Mesodermal cell (in vitro differentiated cells): Measurements from ENCODE around the gene CHAF1B.

Source experiments
- H3K27ac ChIP-seq: 2 replicates; pipeline ENCODE4 v1.7.0; 2013; ENCODE audit warnings: mild to moderate bottlenecking, low read depth, low read length, moderate library complexity; ENCODE audit not compliant: severe bottlenecking
- H3K36me3 ChIP-seq: 2 replicates; pipeline ENCODE4 v1.7.1; 2013; ENCODE audit warnings: mild to moderate bottlenecking, low read length, moderate library complexity; ENCODE audit not compliant: control insufficient read depth, insufficient read depth
- H3K4me1 ChIP-seq: one replicate; pipeline ENCODE4 v1.7.1; 2013; ENCODE audit warnings: mild to moderate bottlenecking, low read length; ENCODE audit not compliant: insufficient read depth, control insufficient read depth, poor library complexity, severe bottlenecking
- H3K4me3 ChIP-seq: 2 replicates; pipeline ENCODE4 v1.7.0; 2013; ENCODE audit warnings: low read length, control low read depth, mild to moderate bottlenecking; ENCODE audit not compliant: insufficient read depth, poor library complexity, severe bottlenecking; ENCODE audit errors: extremely low read depth
- H3K9me3 ChIP-seq: 2 replicates; pipeline ENCODE4 v1.7.1; 2013; ENCODE audit warnings: mild to moderate bottlenecking, low read length, moderate library complexity; ENCODE audit not compliant: control insufficient read depth
- WGBS, 2 experiments: methylation state at CpG; one replicate each; pipeline ENCODE4 v1.1.5; 2013; ENCODE audit warnings: missing lambda C conversion rate in 2 of 2; ENCODE audit not compliant: insufficient coverage in 2 of 2; 5-methylcytosine and 5-hydroxymethylcytosine counted together

The CHAF1B gene

GRCh38 chr21:36446301-36446700 is 61.1 kb downstream of the CHAF1B start:
- WGBS, 2 experiments = 82 to 84% methylated on average over 7 to 10 of the region's 10 CpGs
- no peaks in the 10 kb centered on the region for H3K36me3 ChIP-seq
- H3K27ac ChIP-seq = no peak overlapping the region
- no peak overlapping the region for H3K4me3 ChIP-seq
- no peaks in the 10 kb centered on the region for H3K9me3 ChIP-seq
- no peaks in the 10 kb centered on the region for H3K4me1 ChIP-seq

- H3K9me3 ChIP-seq = no peaks in the 10 kb centered on the region
- no peak overlapping the region for H3K27ac ChIP-seq
- 80% methylated on average over 1 of the region's 2 CpGs; no CpG with 5 or more reads in 1 of the 2 experiments for WGBS, 2 experiments
- no peak overlapping the region for H3K4me3 ChIP-seq
- H3K36me3 ChIP-seq = no peaks in the 10 kb centered on the region
- no peaks in the 10 kb centered on the region for H3K4me1 ChIP-seq
Observed at GRCh38 chr21:36450511-36450910, 65.3 kb downstream of the CHAF1B start.

GRCh38 chr21:36451506-36451905 is 66.3 kb downstream of the CHAF1B start:
- Histone ChIP-seq H3K27ac (no peak overlapping the region), H3K36me3 (no peaks in the 10 kb centered on the region), H3K4me1 (no peaks in the 10 kb centered on the region), H3K9me3 (no peaks in the 10 kb centered on the region), H3K4me3 (no peak overlapping the region)
- WGBS, 2 experiments = 85 to 94% methylated on average over 7 of the region's 8 CpGs

DNA sequence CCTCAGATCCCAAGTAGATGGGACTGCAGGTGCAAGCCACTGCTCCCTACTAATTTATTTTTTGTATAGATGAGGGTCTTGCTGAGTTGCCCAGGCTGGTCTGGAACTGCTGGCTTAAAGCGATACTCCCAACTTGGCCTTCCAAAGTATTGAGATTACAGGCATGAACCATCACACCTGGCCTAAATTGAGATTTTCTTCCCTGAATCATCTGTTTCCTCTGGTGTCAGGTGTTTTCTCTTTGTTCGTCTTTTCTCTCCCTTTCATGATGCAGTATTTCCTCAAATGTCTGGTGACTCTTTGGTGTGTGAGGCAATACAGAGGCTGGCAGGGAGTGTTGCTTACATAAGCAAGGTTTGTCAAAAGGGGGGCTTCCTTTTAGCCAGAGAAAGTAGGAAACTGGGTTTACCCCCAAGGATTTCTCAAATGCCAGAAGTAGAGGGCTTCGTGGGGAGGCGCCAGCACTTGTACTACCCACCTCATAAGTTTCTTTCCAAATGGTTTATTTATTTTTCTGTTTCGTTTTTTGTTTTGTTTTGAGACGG is 67.2 kb downstream of the CHAF1B start:
- Histone ChIP-seq H3K9me3 (no peaks in the 10 kb centered on the region), H3K36me3 (no peaks in the 10 kb centered on the region), H3K4me1 (no peaks in the 10 kb centered on the region), H3K27ac (no peak overlapping the region), H3K4me3 (no peak overlapping the region)
- 80 to 90% methylated on average over 2 to 6 of the region's 6 CpGs for WGBS, 2 experiments

GRCh38 chr21:36454093-36454531 is 68.9 kb downstream of the CHAF1B start:
- Histone ChIP-seq H3K9me3 (no peaks in the 10 kb centered on the region), H3K4me1 (no peaks in the 10 kb centered on the region), H3K27ac (no peak overlapping the region), H3K36me3 (no peaks in the 10 kb centered on the region), H3K4me3 (no peak overlapping the region)
- WGBS, 2 experiments = 35 to 39% methylated on average over 2 of the region's 4 CpGs

DNA sequence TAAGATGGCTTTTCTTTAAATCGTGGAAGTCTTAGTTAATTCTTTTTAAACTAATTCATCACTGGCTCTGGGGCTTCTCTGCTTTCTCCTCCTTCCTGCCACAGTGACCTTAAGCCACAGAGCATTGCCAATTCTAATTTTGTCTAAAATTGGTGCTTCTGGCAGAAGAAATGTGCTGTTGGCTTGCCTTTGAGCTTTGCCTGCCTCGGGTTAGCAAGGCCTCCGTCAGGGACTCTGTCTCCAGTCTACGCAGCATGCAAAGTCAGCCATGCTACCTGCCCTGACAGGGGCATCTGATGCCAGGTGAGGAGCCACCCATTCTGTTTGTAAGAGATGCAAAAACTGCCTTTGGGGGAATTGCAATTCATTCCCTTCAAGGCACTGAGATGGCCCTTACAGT is 69.5 kb downstream of the CHAF1B start:
- no peaks in the 10 kb centered on the region for H3K9me3 ChIP-seq
- WGBS, 2 experiments = 88% methylated on average over 3 of the region's 4 CpGs

GRCh38 chr21:36456729-36457414 is 71.7 kb downstream of the CHAF1B start:
- Histone ChIP-seq H3K4me1 (peaks cover 4% of the 10 kb centered on the region), H3K9me3 (no peaks in the 10 kb centered on the region), H3K36me3 (no peaks in the 10 kb centered on the region), H3K27ac (no peak overlapping the region), H3K4me3 (no peak overlapping the region)
- 83 to 85% methylated on average over 3 to 6 of the region's 7 CpGs for WGBS, 2 experiments

More for the DNA sequence above, 69.5 kb downstream of the CHAF1B start:
- Histone ChIP-seq H3K4me1 (no peaks in the 10 kb centered on the region), H3K27ac (no peak overlapping the region), H3K4me3 (no peak overlapping the region), H3K36me3 (no peaks in the 10 kb centered on the region)

DNA sequence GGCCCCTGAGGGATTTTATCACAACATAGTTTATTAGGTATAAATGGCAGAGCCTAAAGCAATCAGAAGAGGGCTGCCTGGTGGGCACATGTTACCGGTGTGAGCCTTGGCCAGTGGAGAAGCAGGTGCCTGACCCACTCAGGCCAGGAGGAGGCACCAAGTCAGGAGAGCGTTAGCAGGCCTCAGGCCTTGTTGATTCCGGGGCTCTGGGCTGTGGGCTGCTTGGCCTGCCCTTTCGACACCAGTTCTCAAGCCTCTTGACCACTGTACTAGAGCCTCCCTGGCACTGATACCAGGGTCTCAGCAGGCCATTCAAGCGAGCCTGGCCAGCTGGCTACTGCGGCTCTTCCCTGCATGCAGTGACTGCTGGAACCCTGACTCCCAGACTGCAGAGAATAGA is 73.9 kb downstream of the CHAF1B start:
- Histone ChIP-seq H3K4me1 (peaks cover 4% of the 10 kb centered on the region), H3K4me3 (no peak overlapping the region), H3K9me3 (no peaks in the 10 kb centered on the region), H3K36me3 (no peaks in the 10 kb centered on the region), H3K27ac (no peak overlapping the region)
- 92 to 94% methylated on average over 6 of the region's 6 CpGs for WGBS, 2 experiments

DNA sequence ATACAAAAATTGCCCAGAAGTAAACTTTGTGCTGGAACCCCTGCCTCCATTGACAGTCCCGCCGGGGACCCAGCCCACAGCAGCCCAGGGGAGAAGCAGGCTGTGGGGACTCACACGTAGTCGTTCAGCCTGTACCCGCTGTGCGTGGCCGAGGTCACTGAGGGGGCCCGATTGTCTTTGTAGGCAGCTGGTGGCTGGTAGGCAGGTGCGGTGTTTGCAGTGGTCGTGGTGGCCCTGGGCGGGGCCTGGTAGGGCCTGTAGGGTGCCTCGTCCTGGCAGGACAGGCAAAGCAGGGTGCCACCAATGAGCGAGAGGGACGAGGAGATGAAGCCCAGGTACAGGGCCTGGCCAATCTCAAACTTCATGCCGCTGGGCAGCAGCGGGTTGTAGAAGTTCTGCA is 75.7 kb downstream of the CHAF1B start:
- Histone ChIP-seq H3K27ac (no peak overlapping the region), H3K36me3 (no peaks in the 10 kb centered on the region), H3K4me3 (no peak overlapping the region), H3K4me1 (peaks cover 4% of the 10 kb centered on the region), H3K9me3 (no peaks in the 10 kb centered on the region)
- WGBS, 2 experiments = 88 to 91% methylated on average over 13 to 16 of the region's 16 CpGs

DNA sequence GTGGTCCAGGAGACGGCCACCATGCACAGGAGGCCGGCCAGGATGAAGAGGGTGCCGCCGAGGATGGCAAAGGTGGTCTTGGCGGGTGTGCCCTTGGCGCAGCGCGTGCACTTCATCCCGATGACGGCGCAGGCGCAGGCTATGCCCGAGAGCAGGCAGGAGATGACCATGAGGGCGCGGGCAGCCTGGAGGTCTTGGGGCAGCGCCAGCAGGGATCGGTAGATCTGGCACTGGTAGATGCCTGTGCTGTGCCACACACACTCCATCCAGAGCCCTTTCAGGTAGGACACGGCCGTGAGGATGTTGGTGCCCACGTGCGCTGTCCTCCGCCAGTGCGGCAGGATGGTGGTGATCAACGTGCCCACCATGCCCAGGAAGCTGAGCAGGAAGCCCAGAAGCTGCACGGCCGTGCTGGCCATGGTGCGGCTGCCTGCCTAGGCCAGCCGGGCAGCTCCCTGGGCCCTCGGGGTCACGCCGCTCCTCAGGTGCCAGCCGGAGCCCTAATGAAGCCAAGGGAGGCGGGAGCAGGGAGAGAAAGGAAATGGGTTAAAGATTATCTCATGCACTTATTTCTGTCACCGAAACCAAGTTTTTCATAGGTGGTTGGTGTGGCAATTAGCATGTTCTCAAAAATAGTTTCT is 76.2 kb downstream of the CHAF1B start:
- Histone ChIP-seq H3K36me3 (no peaks in the 10 kb centered on the region), H3K9me3 (no peaks in the 10 kb centered on the region), H3K4me3 (no peak overlapping the region), H3K27ac (no peak overlapping the region), H3K4me1 (peaks cover 4% of the 10 kb centered on the region)
- WGBS, 2 experiments = 93% methylated on average over 34 of the region's 34 CpGs
